HepG2 (cell line): ENCODE data around the gene NCOA4. TPM values are rescaled to one million over a fixed set of nuclear protein-coding genes. Genes with fewer than 3 reads are reported as not detected.

Experiments
- GABPA ChIP-seq, 2 experiments: IDR thresholded peaks; 2 replicates each; pipeline ENCODE4 v1.6.1; 2011 to 2016; ENCODE audit warnings: low read depth in 2 of 2, low read length in 1 of 2, missing biosample characterization in 1 of 2, missing genetic modification characterization in 1 of 2
- GPN1 ChIP-seq: sonication (generic); formaldehyde crosslinking; IDR thresholded peaks from 2 replicates; pipeline ENCODE4 v1.5.1; 2020; ENCODE audit warnings: missing genetic modification reagents, borderline replicate concordance
- SRSF1 ChIP-seq: fragments of 200-400 bp; formaldehyde crosslinking; optimal IDR thresholded peaks from 2 replicates; pipeline ENCODE3; 2017; ENCODE audit warnings: mild to moderate bottlenecking, low read depth, low read length, moderate library complexity
- ZNF124 ChIP-seq: sonication (generic); formaldehyde crosslinking; IDR thresholded peaks from 2 replicates; pipeline ENCODE4 v1.4.0; 2020; ENCODE audit warnings: missing genetic modification reagents
- ZNF256 ChIP-seq: sonication (generic); formaldehyde crosslinking; conservative IDR thresholded peaks from 2 replicates; pipeline ENCODE4 v1.4.0; 2020; ENCODE audit warnings: missing genetic modification reagents
- ZNF331 ChIP-seq: sonication (generic); formaldehyde crosslinking; IDR thresholded peaks from 2 replicates; pipeline ENCODE4 v1.4.0; 2020; ENCODE audit warnings: missing genetic modification reagents
- polyA plus RNA-seq, 8 experiments: library from polyadenylated mRNA; depleted of rRNA in 3 of 8; stranded (reverse) in 7 of 8; unstranded in 1 of 8; fragments of >200 nt; fragmentation: Illumina TruSeq in 4 of 8; extraction: Trizol in 4 of 8; gene quantifications; 2 replicates each; pipeline versions ENCODE4 v1.2.1 to v1.2.3, GENCODE V29; 2011 to 2016; ENCODE audit warnings: low read depth in 4 of 8, missing spikeins in 1 of 8, mixed read lengths in 1 of 8; ENCODE audit not compliant: insufficient read depth in 1 of 8
- total RNA-seq, 5 experiments: library from RNA; depleted of rRNA; stranded (reverse); fragments of >200 nt; fragmentation: Illumina TruSeq; extraction: Trizol; gene quantifications; 2 replicates each; pipeline ENCODE4 v1.2.3, GENCODE V29; 2016; ENCODE audit warnings: low read depth in 1 of 5
- TF ChIP-seq, protein P1 (sequence below): sonication (generic); formaldehyde crosslinking; IDR thresholded peaks from 2 replicates; pipeline ENCODE4 v1.4.0; 2020; ENCODE audit warnings: mild to moderate bottlenecking, missing genetic modification reagents
- TF ChIP-seq, protein P2 (sequence below): sonication (generic); formaldehyde crosslinking; conservative IDR thresholded peaks from 2 replicates; pipeline ENCODE4 v1.4.0; 2020; ENCODE audit warnings: mild to moderate bottlenecking, missing genetic modification reagents, moderate library complexity
- TF ChIP-seq, protein P3 (sequence below): sonication (generic); formaldehyde crosslinking; conservative IDR thresholded peaks from 2 replicates; pipeline ENCODE4 v1.4.0; 2020; ENCODE audit warnings: missing genetic modification reagents
- TF ChIP-seq, protein P4 (sequence below): IDR thresholded peaks from 2 replicates; pipeline ENCODE4 v1.6.1; 2016; ENCODE audit warnings: low read depth
- TF ChIP-seq, protein P5 (sequence below): sonication (generic); formaldehyde crosslinking; IDR thresholded peaks from 2 replicates; pipeline ENCODE4 v1.8.0; 2022; ENCODE audit warnings: mild to moderate bottlenecking, missing genetic modification reagents, moderate library complexity
- TF ChIP-seq, protein P6 (sequence below): conservative IDR thresholded peaks from 2 replicates; pipeline ENCODE4 v1.6.1; 2018; ENCODE audit warnings: missing genetic modification reagents
- TF ChIP-seq, protein P7 (sequence below): sonication (generic); formaldehyde crosslinking; IDR thresholded peaks from 2 replicates; pipeline ENCODE4 v1.5.0; 2020; ENCODE audit warnings: missing genetic modification reagents
- TF ChIP-seq, protein P8 (sequence below): IDR thresholded peaks from 2 replicates; pipeline ENCODE4 v1.6.1; 2016; ENCODE audit warnings: missing genetic modification reagents, missing compliant biosample characterization

NCOA4 gene
- total and polyA plus RNA-seq, 2 of the 13 experiments (the other 11 are each of a cell fraction or from before 2014, with no cell fraction given), result 306 to 400 TPM

DNA sequence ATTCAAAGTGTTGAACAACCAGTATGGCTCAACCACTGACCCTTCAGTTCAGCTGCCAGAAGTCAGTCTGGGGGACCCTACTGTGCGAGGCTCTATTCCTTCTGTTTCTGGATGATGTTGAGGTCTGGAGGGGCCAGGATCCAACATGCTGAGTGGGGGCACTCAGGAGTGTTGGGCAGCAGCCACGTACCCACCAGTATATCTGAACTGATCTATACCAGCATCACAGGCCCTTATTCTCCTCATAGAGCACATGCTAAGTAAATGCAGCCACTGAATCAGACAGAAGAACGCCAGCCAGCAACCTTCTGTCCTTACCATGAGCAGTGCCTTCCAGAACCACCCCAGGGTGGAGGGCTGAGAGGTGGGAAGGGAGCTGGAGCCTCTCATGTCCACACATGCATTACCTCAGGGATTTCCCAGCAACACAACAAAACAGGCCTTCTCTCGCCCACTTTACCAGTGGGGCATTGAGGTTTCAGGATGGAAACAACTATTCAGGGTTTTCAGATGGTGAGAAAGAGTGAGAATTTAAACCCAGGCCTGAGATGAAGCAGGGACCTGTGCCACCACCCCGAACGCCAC lies 22.5 kb upstream of the NCOA4 start (continued):
- TF ChIP-seq ZNF124, result no peak
- TF ChIP-seq, protein P1, sequence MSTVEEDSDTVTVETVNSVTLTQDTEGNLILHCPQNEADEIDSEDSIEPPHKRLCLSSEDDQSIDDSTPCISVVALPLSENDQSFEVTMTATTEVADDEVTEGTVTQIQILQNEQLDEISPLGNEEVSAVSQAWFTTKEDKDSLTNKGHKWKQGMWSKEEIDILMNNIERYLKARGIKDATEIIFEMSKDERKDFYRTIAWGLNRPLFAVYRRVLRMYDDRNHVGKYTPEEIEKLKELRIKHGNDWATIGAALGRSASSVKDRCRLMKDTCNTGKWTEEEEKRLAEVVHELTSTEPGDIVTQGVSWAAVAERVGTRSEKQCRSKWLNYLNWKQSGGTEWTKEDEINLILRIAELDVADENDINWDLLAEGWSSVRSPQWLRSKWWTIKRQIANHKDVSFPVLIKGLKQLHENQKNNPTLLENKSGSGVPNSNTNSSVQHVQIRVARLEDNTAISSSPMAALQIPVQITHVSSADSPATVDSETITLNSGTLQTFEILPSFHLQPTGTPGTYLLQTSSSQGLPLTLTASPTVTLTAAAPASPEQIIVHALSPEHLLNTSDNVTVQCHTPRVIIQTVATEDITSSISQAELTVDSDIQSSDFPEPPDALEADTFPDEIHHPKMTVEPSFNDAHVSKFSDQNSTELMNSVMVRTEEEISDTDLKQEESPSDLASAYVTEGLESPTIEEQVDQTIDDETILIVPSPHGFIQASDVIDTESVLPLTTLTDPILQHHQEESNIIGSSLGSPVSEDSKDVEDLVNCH, result no peak
- TF ChIP-seq, protein P2, sequence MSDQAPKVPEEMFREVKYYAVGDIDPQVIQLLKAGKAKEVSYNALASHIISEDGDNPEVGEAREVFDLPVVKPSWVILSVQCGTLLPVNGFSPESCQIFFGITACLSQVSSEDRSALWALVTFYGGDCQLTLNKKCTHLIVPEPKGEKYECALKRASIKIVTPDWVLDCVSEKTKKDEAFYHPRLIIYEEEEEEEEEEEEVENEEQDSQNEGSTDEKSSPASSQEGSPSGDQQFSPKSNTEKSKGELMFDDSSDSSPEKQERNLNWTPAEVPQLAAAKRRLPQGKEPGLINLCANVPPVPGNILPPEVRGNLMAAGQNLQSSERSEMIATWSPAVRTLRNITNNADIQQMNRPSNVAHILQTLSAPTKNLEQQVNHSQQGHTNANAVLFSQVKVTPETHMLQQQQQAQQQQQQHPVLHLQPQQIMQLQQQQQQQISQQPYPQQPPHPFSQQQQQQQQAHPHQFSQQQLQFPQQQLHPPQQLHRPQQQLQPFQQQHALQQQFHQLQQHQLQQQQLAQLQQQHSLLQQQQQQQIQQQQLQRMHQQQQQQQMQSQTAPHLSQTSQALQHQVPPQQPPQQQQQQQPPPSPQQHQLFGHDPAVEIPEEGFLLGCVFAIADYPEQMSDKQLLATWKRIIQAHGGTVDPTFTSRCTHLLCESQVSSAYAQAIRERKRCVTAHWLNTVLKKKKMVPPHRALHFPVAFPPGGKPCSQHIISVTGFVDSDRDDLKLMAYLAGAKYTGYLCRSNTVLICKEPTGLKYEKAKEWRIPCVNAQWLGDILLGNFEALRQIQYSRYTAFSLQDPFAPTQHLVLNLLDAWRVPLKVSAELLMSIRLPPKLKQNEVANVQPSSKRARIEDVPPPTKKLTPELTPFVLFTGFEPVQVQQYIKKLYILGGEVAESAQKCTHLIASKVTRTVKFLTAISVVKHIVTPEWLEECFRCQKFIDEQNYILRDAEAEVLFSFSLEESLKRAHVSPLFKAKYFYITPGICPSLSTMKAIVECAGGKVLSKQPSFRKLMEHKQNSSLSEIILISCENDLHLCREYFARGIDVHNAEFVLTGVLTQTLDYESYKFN, result no peak
- TF ChIP-seq GABPA (IDR thresholded peaks at IDR 0.05; ENCODE audit: low read depth, low read length), result no peak
- no peak for TF ChIP-seq GABPA (CRISPR knock-in tag; IDR thresholded peaks at IDR 0.05; ENCODE audit: low read depth)
- TF ChIP-seq, protein P3, sequence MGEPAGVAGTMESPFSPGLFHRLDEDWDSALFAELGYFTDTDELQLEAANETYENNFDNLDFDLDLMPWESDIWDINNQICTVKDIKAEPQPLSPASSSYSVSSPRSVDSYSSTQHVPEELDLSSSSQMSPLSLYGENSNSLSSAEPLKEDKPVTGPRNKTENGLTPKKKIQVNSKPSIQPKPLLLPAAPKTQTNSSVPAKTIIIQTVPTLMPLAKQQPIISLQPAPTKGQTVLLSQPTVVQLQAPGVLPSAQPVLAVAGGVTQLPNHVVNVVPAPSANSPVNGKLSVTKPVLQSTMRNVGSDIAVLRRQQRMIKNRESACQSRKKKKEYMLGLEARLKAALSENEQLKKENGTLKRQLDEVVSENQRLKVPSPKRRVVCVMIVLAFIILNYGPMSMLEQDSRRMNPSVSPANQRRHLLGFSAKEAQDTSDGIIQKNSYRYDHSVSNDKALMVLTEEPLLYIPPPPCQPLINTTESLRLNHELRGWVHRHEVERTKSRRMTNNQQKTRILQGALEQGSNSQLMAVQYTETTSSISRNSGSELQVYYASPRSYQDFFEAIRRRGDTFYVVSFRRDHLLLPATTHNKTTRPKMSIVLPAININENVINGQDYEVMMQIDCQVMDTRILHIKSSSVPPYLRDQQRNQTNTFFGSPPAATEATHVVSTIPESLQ (CRISPR knock-in tag), result no peak
- TF ChIP-seq SRSF1, result no peak
- TF ChIP-seq GPN1 (CRISPR knock-in tag), result no peak
- TF ChIP-seq, protein P4, sequence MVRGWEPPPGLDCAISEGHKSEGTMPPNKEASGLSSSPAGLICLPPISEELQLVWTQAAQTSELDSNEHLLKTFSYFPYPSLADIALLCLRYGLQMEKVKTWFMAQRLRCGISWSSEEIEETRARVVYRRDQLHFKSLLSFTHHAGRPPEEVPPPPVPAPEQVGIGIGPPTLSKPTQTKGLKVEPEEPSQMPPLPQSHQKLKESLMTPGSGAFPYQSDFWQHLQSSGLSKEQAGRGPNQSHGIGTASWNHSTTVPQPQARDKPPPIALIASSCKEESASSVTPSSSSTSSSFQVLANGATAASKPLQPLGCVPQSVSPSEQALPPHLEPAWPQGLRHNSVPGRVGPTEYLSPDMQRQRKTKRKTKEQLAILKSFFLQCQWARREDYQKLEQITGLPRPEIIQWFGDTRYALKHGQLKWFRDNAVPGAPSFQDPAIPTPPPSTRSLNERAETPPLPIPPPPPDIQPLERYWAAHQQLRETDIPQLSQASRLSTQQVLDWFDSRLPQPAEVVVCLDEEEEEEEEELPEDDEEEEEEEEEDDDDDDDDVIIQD, result no peak
- no peak for TF ChIP-seq ZNF331
- no peak for TF ChIP-seq ZNF256
- TF ChIP-seq, protein P5, sequence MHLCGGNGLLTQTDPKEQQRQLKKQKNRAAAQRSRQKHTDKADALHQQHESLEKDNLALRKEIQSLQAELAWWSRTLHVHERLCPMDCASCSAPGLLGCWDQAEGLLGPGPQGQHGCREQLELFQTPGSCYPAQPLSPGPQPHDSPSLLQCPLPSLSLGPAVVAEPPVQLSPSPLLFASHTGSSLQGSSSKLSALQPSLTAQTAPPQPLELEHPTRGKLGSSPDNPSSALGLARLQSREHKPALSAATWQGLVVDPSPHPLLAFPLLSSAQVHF, result no peak
- TF ChIP-seq, protein P6, sequence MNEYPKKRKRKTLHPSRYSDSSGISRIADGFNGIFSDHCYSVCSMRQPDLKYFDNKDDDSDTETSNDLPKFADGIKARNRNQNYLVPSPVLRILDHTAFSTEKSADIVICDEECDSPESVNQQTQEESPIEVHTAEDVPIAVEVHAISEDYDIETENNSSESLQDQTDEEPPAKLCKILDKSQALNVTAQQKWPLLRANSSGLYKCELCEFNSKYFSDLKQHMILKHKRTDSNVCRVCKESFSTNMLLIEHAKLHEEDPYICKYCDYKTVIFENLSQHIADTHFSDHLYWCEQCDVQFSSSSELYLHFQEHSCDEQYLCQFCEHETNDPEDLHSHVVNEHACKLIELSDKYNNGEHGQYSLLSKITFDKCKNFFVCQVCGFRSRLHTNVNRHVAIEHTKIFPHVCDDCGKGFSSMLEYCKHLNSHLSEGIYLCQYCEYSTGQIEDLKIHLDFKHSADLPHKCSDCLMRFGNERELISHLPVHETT (CRISPR knock-in tag), result no peak
- TF ChIP-seq, protein P7, sequence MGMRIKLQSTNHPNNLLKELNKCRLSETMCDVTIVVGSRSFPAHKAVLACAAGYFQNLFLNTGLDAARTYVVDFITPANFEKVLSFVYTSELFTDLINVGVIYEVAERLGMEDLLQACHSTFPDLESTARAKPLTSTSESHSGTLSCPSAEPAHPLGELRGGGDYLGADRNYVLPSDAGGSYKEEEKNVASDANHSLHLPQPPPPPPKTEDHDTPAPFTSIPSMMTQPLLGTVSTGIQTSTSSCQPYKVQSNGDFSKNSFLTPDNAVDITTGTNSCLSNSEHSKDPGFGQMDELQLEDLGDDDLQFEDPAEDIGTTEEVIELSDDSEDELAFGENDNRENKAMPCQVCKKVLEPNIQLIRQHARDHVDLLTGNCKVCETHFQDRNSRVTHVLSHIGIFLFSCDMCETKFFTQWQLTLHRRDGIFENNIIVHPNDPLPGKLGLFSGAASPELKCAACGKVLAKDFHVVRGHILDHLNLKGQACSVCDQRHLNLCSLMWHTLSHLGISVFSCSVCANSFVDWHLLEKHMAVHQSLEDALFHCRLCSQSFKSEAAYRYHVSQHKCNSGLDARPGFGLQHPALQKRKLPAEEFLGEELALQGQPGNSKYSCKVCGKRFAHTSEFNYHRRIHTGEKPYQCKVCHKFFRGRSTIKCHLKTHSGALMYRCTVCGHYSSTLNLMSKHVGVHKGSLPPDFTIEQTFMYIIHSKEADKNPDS, result no peak
- TF ChIP-seq, protein P8, sequence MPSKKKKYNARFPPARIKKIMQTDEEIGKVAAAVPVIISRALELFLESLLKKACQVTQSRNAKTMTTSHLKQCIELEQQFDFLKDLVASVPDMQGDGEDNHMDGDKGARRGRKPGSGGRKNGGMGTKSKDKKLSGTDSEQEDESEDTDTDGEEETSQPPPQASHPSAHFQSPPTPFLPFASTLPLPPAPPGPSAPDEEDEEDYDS (CRISPR knock-in tag), result no peak
